Jurkat, Clone E6-1 (cell line): ENCODE measurements around the gene TNFAIP3.
"Not testable (repeated sequence)": the region's sequence is repeated elsewhere in the genome, so short reads cannot be mapped to it uniquely, and the experiment has no call there.

Experiments
- DNase-seq: peaks from one replicate; pipeline ENCODE4 v3.0.0-alpha.2; 2011; ENCODE audit warnings: low read depth, low spot score
- H3K4me3 ChIP-seq: 2 replicates; pipeline ENCODE4 v1.5.1; 2011; ENCODE audit warnings: mild to moderate bottlenecking, low read length, control low read depth, moderate library complexity

Gene TNFAIP3

DNA sequence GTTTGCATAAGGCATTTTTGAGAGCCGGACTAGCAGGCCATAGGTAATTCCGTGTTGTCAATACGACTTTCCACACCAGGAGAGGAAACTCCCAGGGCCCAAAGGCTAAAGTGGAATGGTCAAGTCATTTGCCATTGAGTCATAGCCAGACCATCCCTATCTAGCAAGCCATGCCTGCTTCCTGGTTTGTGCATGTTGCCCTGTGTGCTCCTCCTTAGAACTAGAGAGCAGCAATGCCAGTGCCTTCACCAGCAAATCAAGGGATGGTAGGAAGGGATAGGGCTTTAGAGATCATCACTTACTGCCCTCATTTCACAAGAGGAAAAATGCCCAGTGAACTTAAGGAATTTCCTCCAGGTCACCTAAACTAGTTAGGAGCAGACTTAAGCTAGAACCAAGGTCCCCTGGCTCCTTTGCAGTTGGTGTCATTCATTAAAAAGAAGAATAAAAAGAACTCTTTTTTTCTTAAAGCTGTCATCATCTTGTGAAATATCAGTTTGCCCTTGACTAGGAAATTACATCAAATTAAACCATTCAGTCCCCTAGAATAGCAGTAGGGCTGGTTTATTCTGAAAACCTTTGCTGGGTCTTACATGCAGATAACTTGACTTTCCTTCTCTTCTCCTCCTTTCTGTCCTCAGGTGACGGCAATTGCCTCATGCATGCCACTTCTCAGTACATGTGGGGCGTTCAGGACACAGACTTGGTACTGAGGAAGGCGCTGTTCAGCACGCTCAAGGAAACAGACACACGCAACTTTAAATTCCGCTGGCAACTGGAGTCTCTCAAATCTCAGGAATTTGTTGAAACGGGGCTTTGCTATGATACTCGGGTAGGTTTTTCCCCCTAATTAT, 7.4 kb downstream of the TNFAIP3 start:
- DNase-seq = no peak
- H3K4me3 ChIP-seq = no peak overlapping the region

GRCh38 chr6:137875058-137875520, 8.0 kb downstream of the TNFAIP3 start:
- no peak overlapping the region for H3K4me3 ChIP-seq
- DNase-seq = no peak

GRCh38 chr6:137875606-137876005, 8.5 kb downstream of the TNFAIP3 start:
- no peak for DNase-seq
- H3K4me3 ChIP-seq = no peak overlapping the region

- no peak overlapping the region for H3K4me3 ChIP-seq
Observed at GRCh38 chr6:137876547-137876946, 9.5 kb downstream of the TNFAIP3 start.

DNA sequence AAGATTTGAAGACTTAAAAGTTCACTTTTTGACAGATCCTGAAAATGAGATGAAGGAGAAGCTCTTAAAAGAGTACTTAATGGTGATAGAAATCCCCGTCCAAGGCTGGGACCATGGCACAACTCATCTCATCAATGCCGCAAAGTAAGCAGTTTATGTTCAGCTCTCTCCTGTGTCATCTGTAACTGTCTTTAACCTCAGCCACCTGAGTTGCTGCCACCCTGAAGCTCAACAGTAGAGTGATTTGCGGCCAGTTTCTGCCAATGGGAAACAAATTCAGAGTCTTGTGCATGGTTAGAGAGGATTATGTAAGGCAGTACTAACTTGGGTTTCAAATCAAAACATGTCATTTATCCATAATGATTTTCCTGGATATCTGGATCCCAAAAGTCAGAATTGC, 10.1 kb downstream of the TNFAIP3 start:
- no peak overlapping the region for H3K4me3 ChIP-seq

More at GRCh38 chr6:137876547-137876946, 9.5 kb downstream of the TNFAIP3 start:
- DNase-seq = no peak

GRCh38 chr6:137877606-137878005, 10.5 kb downstream of the TNFAIP3 start:
- no peak for DNase-seq
- no peak overlapping the region for H3K4me3 ChIP-seq

More for the DNA sequence above, 10.1 kb downstream of the TNFAIP3 start:
- DNase-seq = peak; percentile 67

- H3K4me3 ChIP-seq = no peak overlapping the region
- DNase-seq = no peak
Observed at GRCh38 chr6:137878029-137878428, 11.0 kb downstream of the TNFAIP3 start.

- DNase-seq = no peak
- no peak overlapping the region for H3K4me3 ChIP-seq
Observed at GRCh38 chr6:137878486-137879285, 11.6 kb downstream of the TNFAIP3 start.

DNA sequence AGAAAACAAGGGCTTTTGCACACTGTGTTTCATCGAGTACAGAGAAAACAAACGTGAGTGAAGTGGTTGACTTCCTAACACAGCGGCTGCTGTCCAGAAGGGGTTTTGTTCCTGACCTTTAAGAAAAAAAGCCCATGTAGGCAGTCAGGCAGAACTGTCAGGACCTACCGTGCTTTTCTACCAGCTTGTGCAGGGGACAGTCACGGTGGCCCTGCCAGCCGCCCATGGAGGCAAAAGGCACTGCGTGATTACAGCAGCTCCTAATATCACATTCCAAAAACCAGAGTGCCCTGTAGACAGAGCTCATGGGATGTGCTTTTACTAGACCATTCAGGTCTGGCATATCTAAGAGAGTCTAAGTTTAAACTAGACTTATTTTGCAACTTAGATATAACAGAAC, 12.2 kb downstream of the TNFAIP3 start:
- DNase-seq = no peak
- H3K4me3 ChIP-seq = no peak overlapping the region

DNA sequence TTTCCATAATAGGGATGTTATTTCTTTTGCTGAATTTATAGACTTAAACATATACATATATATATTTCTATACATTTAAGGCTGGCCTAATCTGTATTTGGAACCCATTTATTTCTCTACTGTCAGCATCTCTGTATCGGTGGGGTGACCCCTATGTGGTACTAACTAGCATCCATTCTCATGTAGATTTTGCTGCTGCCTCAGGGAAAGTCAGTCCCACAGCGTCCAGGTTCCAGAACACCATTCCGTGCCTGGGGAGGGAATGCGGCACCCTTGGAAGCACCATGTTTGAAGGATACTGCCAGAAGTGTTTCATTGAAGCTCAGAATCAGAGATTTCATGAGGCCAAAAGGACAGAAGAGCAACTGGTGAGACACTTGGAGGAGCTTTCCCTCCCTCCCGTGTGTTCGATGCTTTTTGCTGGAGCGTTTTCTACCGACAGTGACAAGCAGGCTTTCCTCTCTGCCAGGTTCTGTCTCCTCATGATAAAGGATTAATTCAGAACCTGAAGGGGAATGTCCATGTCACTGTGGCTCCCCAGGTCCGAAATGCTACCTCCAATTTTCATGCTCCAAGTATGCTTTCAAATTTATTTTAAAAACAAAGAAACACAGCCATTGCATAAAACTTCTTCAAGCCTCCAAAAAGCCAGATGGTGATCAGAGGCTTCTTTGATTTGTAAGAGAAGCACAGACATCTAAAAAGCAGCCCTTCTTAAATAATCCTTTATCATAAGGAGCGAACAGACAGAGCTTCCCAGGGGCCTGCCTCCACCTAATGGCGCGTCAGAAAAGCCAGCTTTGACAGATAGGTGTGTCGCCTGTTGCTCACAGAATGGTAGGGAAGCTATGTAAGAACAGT, 13.1 kb downstream of the TNFAIP3 start:
- no peak for DNase-seq
- peak overlapping the region; percentile 15; the same call in 1 of the 2 replicates for H3K4me3 ChIP-seq

- DNase-seq = peak; percentile 93
- peak overlapping the region; percentile 15 for H3K4me3 ChIP-seq
Observed at GRCh38 chr6:137880746-137881521, 13.9 kb downstream of the TNFAIP3 start.

GRCh38 chr6:137881522-137881886, 14.4 kb downstream of the TNFAIP3 start:
- DNase-seq = no peak
- H3K4me3 ChIP-seq = peak overlapping the region; percentile 12; the same call in 1 of the 2 replicates

DNA sequence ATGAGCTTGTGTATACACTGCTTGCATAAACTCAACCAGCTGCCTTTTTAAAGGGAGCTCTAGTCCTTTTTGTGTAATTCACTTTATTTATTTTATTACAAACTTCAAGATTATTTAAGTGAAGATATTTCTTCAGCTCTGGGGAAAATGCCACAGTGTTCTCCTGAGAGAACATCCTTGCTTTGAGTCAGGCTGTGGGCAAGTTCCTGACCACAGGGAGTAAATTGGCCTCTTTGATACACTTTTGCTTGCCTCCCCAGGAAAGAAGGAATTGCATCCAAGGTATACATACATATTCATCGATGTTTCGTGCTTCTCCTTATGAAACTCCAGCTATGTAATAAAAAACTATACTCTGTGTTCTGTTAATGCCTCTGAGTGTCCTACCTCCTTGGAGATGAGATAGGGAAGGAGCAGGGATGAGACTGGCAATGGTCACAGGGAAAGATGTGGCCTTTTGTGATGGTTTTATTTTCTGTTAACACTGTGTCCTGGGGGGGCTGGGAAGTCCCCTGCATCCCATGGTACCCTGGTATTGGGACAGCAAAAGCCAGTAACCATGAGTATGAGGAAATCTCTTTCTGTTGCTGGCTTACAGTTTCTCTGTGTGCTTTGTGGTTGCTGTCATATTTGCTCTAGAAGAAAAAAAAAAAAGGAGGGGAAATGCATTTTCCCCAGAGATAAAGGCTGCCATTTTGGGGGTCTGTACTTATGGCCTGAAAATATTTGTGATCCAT, 15.3 kb downstream of the TNFAIP3 start:
- DNase-seq = peak; percentile 88
- H3K4me3 ChIP-seq = peak overlapping the region; percentile 11; the same call in 1 of the 2 replicates

GRCh38 chr6:137883400-137884148, 16.5 kb downstream of the TNFAIP3 start:
- H3K4me3 ChIP-seq = peak overlapping the region; percentile 7
- peak; percentile 64 for DNase-seq

GRCh38 chr6:137884149-137884909, 17.3 kb downstream of the TNFAIP3 start:
- no peak overlapping the region for H3K4me3 ChIP-seq
- DNase-seq = no peak

GRCh38 chr6:137884910-137885229, 17.8 kb downstream of the TNFAIP3 start:
- not testable (repeated sequence) for H3K4me3 ChIP-seq, DNase-seq
